Measurements from ENCODE around the gene DUXB. TPM values are rescaled to one million over a fixed set of nuclear protein-coding genes. Genes with fewer than 3 reads are reported as not detected.

The DUXB gene
- total and polyA plus RNA-seq, 2 experiments from 2014 or later, result not detected

- Mint-ChIP-seq H3K27me3 (ENCODE audit: insufficient read depth, low read depth, poor library complexity) (peaks cover 8% of the 10 kb centered on the region), H3K36me3 (ENCODE audit: low read depth) (peaks cover 3% of the 10 kb centered on the region; the same call in 2 of the 3 replicates), H3K4me3 (no peak within 1 kb of the TSS), H3K4me1 (no peaks in the 10 kb centered on the region), H3K27ac (no peak within 1 kb of the TSS), H3K9me3 (peaks cover 58% of the 10 kb centered on the region)
- Histone ChIP-seq H3K4me1 (ENCODE audit: insufficient read depth) (no peaks in the 10 kb centered on the region), H3K4me2 (no peak within 1 kb of the TSS), H4K20me1 (replicated peaks; ENCODE audit: insufficient read depth) (no peaks in the 10 kb centered on the region), H3K9me2 (ENCODE audit: insufficient read depth) (0 out of 2 replicates have a peak, but pooled peaks cover under 1% of the 10 kb centered on the region), H3F3A (replicated peaks; ENCODE audit: low read depth) (no peaks in the 10 kb centered on the region), H3K36me3 (ENCODE audit: insufficient read depth) (no peaks in the 10 kb centered on the region), H3K79me2 (replicated peaks; ENCODE audit: insufficient read depth) (no peaks in the 10 kb centered on the region), H3K4me3 (no peak within 1 kb of the TSS), H3K27me3 (ENCODE audit: insufficient read depth) (no peaks in the 10 kb centered on the region), H3K27ac (ENCODE audit: low read depth) (no peak within 1 kb of the TSS), H2AFZ (no peak within 1 kb of the TSS)
- no peak for DNase-seq (ENCODE audit: low spot score)
- TF ChIP-seq, protein P1, sequence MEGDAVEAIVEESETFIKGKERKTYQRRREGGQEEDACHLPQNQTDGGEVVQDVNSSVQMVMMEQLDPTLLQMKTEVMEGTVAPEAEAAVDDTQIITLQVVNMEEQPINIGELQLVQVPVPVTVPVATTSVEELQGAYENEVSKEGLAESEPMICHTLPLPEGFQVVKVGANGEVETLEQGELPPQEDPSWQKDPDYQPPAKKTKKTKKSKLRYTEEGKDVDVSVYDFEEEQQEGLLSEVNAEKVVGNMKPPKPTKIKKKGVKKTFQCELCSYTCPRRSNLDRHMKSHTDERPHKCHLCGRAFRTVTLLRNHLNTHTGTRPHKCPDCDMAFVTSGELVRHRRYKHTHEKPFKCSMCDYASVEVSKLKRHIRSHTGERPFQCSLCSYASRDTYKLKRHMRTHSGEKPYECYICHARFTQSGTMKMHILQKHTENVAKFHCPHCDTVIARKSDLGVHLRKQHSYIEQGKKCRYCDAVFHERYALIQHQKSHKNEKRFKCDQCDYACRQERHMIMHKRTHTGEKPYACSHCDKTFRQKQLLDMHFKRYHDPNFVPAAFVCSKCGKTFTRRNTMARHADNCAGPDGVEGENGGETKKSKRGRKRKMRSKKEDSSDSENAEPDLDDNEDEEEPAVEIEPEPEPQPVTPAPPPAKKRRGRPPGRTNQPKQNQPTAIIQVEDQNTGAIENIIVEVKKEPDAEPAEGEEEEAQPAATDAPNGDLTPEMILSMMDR (conservative IDR thresholded peaks at IDR 0.05; ENCODE audit: low read depth in 2 of 2), result no peak
- no peak for TF ChIP-seq JUNB (IDR thresholded peaks at IDR 0.05; ENCODE audit: unreplicated experiment)
- TF ChIP-seq POLR2AphosphoS5 (IDR thresholded peaks at IDR 0.05; ENCODE audit: low read depth), result no peak
- no peak for TF ChIP-seq ZNF331 (CRISPR knock-in tag; IDR thresholded peaks at IDR 0.05; ENCODE audit: low read depth)
- no peak for TF ChIP-seq ZNF462 (CRISPR knock-in tag; IDR thresholded peaks at IDR 0.05)
- no peak for TF ChIP-seq CREB1 (CRISPR knock-in tag; IDR thresholded peaks at IDR 0.05; ENCODE audit: low read depth)
- no peak for TF ChIP-seq ZNF114 (CRISPR knock-in tag; IDR thresholded peaks at IDR 0.05)
- no peak for TF ChIP-seq EZH2 (IDR thresholded peaks at IDR 0.05; ENCODE audit: low read depth, unreplicated experiment)
- TF ChIP-seq STAT1 (IDR thresholded peaks at IDR 0.05; ENCODE audit: unreplicated experiment), result no peak
- no peak for TF ChIP-seq ETS1 (IDR thresholded peaks at IDR 0.05)
- TF ChIP-seq EZH2phosphoT487 (IDR thresholded peaks at IDR 0.05; ENCODE audit: unreplicated experiment), result no peak
- TF ChIP-seq NANOG (IDR thresholded peaks at IDR 0.05; ENCODE audit: borderline replicate concordance), result no peak
- TF ChIP-seq, protein P2, sequence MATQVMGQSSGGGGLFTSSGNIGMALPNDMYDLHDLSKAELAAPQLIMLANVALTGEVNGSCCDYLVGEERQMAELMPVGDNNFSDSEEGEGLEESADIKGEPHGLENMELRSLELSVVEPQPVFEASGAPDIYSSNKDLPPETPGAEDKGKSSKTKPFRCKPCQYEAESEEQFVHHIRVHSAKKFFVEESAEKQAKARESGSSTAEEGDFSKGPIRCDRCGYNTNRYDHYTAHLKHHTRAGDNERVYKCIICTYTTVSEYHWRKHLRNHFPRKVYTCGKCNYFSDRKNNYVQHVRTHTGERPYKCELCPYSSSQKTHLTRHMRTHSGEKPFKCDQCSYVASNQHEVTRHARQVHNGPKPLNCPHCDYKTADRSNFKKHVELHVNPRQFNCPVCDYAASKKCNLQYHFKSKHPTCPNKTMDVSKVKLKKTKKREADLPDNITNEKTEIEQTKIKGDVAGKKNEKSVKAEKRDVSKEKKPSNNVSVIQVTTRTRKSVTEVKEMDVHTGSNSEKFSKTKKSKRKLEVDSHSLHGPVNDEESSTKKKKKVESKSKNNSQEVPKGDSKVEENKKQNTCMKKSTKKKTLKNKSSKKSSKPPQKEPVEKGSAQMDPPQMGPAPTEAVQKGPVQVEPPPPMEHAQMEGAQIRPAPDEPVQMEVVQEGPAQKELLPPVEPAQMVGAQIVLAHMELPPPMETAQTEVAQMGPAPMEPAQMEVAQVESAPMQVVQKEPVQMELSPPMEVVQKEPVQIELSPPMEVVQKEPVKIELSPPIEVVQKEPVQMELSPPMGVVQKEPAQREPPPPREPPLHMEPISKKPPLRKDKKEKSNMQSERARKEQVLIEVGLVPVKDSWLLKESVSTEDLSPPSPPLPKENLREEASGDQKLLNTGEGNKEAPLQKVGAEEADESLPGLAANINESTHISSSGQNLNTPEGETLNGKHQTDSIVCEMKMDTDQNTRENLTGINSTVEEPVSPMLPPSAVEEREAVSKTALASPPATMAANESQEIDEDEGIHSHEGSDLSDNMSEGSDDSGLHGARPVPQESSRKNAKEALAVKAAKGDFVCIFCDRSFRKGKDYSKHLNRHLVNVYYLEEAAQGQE (IDR thresholded peaks at IDR 0.05; ENCODE audit: unreplicated experiment), result no peak
- ATAC-seq, result no peak
Measured at GRCh38 chr16:75676909-75677308, 24.4 kb downstream of the DUXB start, which contains the start of gene CPHXL2. TSS of gene CPHXL2 (minus strand) at chr16:75677009. CDS start at chr16:75676999, 10 bp downstream.

All from GM23338 (cell line).